Glutamatergic neuron (in vitro differentiated cells): Measurements from ENCODE around the gene SLC9A3. TPM values are rescaled to one million over a fixed set of nuclear protein-coding genes. Genes with fewer than 3 reads are reported as not detected.

ENCODE experiments used
- DNase-seq: peaks from one replicate; pipeline ENCODE4 v3.0.0; 2022
- H3K27ac Mint-ChIP-seq: one replicate; pipeline ENCODE4 v1.8.0; 2020; ENCODE audit warnings: mild to moderate bottlenecking, mixed read lengths, inconsistent platforms; ENCODE audit not compliant: unreplicated experiment
- H3K27me3 Mint-ChIP-seq: one replicate; pipeline ENCODE4 v1.8.0; 2020; ENCODE audit warnings: mild to moderate bottlenecking, moderate library complexity, mixed read lengths, inconsistent platforms; ENCODE audit not compliant: unreplicated experiment
- H3K36me3 Mint-ChIP-seq: one replicate; pipeline ENCODE4 v1.8.0; 2020; ENCODE audit warnings: mild to moderate bottlenecking, mixed read lengths, inconsistent platforms; ENCODE audit not compliant: unreplicated experiment
- H3K4me1 Mint-ChIP-seq: one replicate; pipeline ENCODE4 v1.8.0; 2020; ENCODE audit warnings: mild to moderate bottlenecking, low read depth, mixed read lengths, inconsistent platforms; ENCODE audit not compliant: unreplicated experiment
- H3K4me3 Mint-ChIP-seq: one replicate; pipeline ENCODE4 v1.8.0; 2020; ENCODE audit warnings: mild to moderate bottlenecking, mixed read lengths, inconsistent platforms; ENCODE audit not compliant: unreplicated experiment
- H3K9me3 Mint-ChIP-seq: one replicate; pipeline ENCODE4 v1.8.0; 2020; ENCODE audit warnings: mild to moderate bottlenecking, moderate library complexity, mixed read lengths, inconsistent platforms; ENCODE audit not compliant: unreplicated experiment
- total RNA-seq: library from RNA; stranded (reverse); fragmentation: NEBNext Ultra II Directional; extraction: Animal tissue kit (Norgen Biotek cat#: 25700); gene quantifications from one replicate; pipeline ENCODE4 v1.2.1, GENCODE V29; 2021; ENCODE audit not compliant: unreplicated experiment
- TF ChIP-seq, protein P1 (sequence below): fragments of 200-600 bp; sonication (generic); IDR thresholded peaks from one replicate; pipeline ENCODE4 v1.5.0; 2021; ENCODE audit not compliant: partially characterized antibody, unreplicated experiment

Gene SLC9A3
- total RNA-seq, 1 donor from 2014 or later: 1.1 TPM

DNA sequence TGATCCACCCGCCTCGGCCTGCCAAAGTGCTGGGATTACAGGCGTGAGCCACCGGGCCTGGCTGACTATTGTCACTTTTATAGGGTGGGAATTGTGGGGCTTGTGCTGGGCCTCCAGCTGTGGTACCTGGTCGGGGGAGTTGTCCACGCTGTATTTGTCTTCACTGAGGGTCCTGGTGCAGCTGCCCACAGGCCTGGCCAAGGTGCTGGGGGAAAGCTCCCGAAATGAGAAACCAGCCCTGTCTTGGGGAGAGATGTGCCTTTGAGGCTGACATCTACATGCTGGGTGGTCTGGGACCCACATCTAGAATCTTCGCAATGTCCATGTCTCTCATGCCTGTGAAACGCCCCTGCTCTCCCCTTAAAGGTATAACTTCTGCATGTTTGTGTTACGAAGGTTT is 78.7 kb downstream of the SLC9A3 start:
- Mint-ChIP-seq H3K27me3 (peaks cover 4% of the 10 kb centered on the region), H3K27ac (no peak overlapping the region), H3K36me3 (peaks cover 7% of the 10 kb centered on the region), H3K9me3 (peaks cover 6% of the 10 kb centered on the region), H3K4me1 (peaks cover 7% of the 10 kb centered on the region), H3K4me3 (no peak overlapping the region)
- TF ChIP-seq, protein P1, sequence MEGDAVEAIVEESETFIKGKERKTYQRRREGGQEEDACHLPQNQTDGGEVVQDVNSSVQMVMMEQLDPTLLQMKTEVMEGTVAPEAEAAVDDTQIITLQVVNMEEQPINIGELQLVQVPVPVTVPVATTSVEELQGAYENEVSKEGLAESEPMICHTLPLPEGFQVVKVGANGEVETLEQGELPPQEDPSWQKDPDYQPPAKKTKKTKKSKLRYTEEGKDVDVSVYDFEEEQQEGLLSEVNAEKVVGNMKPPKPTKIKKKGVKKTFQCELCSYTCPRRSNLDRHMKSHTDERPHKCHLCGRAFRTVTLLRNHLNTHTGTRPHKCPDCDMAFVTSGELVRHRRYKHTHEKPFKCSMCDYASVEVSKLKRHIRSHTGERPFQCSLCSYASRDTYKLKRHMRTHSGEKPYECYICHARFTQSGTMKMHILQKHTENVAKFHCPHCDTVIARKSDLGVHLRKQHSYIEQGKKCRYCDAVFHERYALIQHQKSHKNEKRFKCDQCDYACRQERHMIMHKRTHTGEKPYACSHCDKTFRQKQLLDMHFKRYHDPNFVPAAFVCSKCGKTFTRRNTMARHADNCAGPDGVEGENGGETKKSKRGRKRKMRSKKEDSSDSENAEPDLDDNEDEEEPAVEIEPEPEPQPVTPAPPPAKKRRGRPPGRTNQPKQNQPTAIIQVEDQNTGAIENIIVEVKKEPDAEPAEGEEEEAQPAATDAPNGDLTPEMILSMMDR: no peak
- DNase-seq: peak; percentile 6

DNA sequence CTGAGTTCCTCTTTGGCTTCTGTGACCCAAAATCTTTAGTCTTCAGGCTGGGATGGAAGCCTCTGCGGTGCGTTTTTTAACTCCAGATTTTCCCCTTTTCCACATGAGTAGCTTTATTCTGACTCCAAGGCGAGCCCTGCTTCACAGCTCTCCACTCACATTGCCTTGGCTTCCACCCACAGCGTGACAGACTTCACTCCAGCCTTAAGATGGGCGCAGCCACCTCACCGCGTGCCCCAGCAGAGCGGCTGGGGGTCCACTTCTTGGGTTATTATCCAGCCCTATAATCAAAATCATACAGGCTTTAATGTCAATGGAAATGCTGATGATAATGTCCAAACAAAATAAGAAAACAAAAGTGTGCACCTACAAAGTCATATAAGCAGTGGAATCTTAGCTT is 80.0 kb downstream of the SLC9A3 start:
- peaks cover 7% of the 10 kb centered on the region for H3K4me1 Mint-ChIP-seq
- H3K9me3 Mint-ChIP-seq: peaks cover 6% of the 10 kb centered on the region
- DNase-seq: no peak
- H3K4me3 Mint-ChIP-seq: peak overlapping the region; percentile 89
- TF ChIP-seq, protein P1: no peak
- peaks cover 7% of the 10 kb centered on the region for H3K27me3 Mint-ChIP-seq
- H3K36me3 Mint-ChIP-seq: no peaks in the 10 kb centered on the region
- H3K27ac Mint-ChIP-seq: peak overlapping the region; percentile 11

DNA sequence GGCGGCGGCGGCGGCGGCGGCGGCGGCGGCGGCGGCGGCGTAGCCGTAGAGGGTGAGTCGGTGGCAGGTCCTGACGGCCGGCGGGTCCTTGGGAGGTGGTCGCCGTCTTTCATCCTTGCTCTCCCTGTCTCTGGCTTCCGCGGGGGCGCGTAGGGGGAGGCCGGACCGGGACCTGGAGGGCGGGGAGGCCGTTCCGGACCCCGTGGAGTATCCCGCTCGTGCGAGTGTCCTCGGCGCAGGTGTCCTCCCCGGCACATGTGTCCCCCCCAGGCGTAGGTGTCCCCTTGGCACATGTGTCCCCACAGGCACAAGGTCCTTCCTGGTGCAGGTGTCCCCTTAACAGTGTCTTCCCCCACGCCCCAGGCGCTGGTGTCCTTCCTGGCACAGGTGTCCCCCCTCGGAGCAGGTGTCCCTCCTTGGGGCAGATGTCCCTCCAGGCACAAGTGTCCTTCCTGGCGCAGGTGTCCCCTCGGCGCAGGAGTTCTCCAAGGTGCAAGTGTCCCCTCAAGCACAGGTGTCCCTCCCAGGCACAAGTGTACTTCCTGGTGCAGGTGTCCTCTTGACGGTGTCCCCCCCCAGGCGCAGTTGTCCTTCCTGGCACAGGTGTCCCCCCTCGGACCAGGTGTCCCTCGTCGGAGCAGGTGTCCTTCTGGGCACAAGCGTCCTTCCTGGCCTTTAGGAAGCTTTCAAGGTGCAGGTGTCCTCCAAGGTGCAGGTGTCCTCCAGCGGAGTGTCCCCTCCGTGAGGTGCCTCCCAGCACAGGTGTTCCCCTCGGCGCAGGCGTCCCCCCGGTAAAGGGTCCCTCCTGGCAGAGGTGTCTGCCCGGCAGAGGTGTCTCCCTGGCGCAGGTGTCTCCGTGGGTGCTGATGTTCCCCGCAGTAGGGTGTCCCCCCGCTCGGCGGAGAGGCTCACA is 80.8 kb downstream of the SLC9A3 start:
- DNase-seq: peak; percentile 13
- peaks cover 7% of the 10 kb centered on the region for H3K4me1 Mint-ChIP-seq

DNA sequence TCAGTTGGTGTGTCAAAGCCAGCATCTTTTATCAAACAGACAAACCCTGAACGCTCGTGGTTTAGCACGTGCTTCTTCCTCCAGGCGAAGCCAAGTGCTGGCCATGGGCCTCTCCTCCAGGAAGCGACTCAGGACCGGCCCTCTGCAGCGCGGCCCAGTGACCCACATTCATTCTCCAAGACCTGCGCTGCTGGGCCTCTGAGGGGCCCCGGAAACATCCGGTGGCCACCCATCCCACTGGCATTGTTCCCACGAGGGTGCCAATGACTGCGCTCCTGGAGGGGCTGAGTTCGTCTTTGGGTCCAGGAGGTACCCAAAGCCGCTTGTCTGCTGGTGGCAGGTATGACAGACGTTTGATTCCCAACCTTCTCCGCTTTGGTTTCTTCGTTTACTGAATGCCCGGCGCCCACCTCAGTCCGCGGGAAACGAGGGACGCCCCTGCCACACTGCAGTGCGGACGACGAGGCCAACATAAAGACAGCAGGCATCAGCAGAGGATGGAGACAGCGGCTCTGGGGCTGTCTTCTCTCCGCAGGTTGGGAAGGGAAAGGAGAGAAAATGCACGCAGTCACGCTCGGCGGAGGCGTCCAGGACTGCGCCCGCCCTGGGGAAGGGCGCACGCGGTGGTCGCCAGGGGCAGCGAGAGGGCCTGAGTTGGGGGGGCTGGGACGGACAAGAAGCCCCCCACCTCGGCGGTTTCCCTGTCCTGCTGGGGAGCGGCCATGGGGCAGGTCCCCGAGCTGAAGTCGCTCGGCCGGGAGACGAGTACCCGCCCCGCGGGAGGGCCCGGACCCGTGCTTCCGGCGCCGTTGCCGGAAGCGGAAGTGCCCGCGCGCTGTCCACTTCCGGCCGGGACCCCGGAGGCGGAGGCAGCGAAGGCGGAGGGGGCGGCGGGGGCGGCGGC is 81.7 kb downstream of the SLC9A3 start, which contains the start of gene EXOC3:
EXOC3 (plus strand) TSS at position 842 of the 904 bp plus-strand sequence. CDS start 3,030 bp downstream, outside the sequence.
- Mint-ChIP-seq H3K4me3 (peak within 1 kb of the TSS; percentile 97), H3K27me3 (peaks cover 7% of the 10 kb centered on the region), H3K36me3 (no peaks in the 10 kb centered on the region), H3K9me3 (peaks cover 4% of the 10 kb centered on the region), H3K4me1 (peaks cover 7% of the 10 kb centered on the region), H3K27ac (peak within 1 kb of the TSS; percentile 66)
- TF ChIP-seq, protein P1: no peak
- DNase-seq: peak; percentile 83

More for the DNA sequence above, 80.8 kb downstream of the SLC9A3 start:
- Mint-ChIP-seq H3K9me3 (peaks cover 4% of the 10 kb centered on the region), H3K4me3 (peak overlapping the region; percentile 89), H3K27me3 (peaks cover 7% of the 10 kb centered on the region), H3K27ac (no peak overlapping the region), H3K36me3 (no peaks in the 10 kb centered on the region)
- TF ChIP-seq, protein P1: no peak
